GM12864 (cell line): ENCODE measurements around the gene DNAH17.

Source experiments
- DNase-seq: peaks from one replicate; pipeline ENCODE4 v3.0.0-alpha.2; 2011; ENCODE audit warnings: low read depth
- H3K4me3 ChIP-seq: 2 replicates; pipeline ENCODE4 v1.5.1; 2011; ENCODE audit warnings: mild to moderate bottlenecking, low read depth, low read length, control low read depth
- TF ChIP-seq, protein P1 (sequence below): IDR thresholded peaks from 2 replicates; pipeline ENCODE4 v1.5.1; 2011; ENCODE audit warnings: low read depth, mild to moderate bottlenecking, moderate library complexity, low read length, control low read depth, inconsistent platforms; ENCODE audit errors: missing control alignments

DNAH17 gene

DNA sequence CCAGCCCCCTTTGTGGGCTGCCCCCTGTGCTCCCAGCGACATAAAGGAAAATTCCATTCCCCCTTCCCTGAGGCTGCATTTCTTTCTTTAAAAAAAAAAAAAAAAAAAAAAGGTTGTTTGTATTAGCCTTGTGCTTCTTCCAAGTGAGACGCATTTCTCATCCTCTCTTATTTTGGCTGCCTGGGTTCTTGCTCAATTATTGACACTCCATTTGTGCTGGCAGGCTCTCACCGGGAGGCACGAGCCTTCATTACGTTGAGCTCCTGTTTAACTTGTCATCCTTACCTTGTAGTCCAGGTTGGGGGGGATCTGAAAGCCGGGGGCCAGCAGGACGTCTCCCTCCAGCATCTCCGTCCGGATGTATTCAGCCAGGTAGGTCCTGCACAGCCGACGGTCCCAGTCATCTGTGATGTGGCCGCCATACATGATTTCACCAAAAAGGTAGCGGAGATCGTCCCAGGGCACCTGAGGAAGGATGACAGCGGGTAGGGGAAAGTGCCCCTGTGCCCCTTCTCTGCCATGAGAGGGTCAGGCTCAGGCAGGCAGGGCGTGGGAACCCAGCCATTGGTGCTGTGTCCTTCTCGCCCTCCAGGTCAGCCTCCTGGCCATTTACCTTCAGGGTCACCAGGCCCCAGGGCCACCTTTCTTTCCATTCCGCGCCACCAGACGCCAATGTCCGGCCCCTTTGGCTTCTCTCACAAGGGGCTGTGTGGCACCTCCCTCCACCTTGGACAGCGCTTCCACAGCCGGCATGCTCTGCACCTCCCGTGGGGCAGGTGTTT, 148.2 kb downstream of the DNAH17 start:
- DNase-seq, result no peak
- H3K4me3 ChIP-seq, result no peak overlapping the region
- TF ChIP-seq, protein P1, sequence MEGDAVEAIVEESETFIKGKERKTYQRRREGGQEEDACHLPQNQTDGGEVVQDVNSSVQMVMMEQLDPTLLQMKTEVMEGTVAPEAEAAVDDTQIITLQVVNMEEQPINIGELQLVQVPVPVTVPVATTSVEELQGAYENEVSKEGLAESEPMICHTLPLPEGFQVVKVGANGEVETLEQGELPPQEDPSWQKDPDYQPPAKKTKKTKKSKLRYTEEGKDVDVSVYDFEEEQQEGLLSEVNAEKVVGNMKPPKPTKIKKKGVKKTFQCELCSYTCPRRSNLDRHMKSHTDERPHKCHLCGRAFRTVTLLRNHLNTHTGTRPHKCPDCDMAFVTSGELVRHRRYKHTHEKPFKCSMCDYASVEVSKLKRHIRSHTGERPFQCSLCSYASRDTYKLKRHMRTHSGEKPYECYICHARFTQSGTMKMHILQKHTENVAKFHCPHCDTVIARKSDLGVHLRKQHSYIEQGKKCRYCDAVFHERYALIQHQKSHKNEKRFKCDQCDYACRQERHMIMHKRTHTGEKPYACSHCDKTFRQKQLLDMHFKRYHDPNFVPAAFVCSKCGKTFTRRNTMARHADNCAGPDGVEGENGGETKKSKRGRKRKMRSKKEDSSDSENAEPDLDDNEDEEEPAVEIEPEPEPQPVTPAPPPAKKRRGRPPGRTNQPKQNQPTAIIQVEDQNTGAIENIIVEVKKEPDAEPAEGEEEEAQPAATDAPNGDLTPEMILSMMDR, result no peak

DNA sequence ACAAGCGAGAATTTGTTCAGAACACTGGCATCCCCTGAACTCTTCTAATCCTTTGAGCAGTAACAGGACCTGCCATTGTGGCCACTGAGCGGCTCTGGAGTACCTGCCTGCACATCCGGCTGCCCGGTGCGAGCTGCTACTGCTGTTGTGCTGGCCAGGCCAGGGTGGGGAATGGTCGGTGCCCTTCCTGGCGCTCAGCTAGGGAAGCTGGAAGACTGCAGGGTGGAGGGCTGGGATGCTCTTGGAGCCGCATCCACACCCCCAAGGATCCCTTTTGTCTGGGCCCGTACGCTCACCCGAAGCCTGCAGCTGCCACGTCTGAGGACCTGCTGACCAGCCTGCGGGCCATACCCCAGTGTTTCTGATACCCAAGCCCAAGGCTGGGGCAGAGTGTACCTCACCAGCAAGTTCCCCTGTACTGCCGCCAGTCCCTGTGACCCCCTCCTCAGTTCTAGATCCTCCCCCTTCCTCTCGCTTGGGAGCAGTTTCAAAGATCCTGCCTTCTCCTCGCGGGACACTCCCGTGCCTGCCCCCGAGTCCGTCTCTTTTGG, 149.1 kb downstream of the DNAH17 start:
- DNase-seq, result no peak
- H3K4me3 ChIP-seq, result no peak overlapping the region
- TF ChIP-seq, protein P1, result no peak

DNA sequence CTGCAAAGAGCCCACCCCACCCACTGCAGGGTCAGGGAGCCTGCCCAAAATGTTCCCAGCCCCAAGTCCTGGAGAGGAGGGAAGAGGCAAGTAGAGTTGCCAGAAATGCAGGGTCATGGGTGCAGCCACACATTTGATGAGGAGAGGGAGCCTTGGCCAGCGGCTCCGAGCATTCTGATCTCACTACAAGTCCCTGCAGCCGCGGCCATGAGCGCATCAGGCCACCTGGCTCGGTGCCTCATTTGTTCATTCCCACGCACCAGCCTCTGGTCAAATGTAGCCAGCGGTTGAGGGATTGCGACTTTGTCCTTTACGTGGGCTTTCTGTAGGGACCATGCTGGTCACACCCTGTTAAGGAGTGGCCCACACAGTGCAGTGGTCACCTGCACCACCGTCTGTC, 150.1 kb downstream of the DNAH17 start:
- no peak for DNase-seq
- H3K4me3 ChIP-seq, result no peak overlapping the region
- TF ChIP-seq, protein P1, result no peak

DNA sequence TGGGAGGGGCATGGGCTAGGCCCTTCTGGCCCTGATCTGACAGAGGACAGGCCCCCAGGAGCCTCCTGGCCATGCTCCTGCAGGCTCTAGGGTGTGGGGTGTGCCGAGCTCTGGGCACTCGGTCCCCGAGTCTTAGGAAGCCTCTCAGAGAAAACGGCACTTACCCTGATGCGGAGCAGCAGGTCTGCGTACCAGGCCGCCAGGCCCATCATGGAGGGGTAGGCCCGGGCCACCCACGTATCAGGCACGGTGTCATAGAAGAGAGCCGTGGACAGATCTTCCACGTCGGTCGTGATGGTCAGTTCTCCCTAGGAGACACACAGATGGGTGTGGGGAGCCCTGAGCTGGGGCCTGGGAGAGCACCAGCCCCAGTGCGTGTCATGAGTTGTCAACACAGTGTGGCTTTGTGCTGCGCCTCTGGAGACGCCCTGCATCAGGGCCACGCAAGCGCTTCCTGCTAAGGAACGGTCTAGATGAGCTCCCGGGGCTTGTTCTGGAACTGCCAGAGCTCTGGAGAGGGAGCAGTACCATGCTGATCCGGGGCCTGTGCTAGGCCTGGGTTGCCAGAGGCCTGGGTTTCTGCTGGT, 150.8 kb downstream of the DNAH17 start:
- H3K4me3 ChIP-seq, result no peak overlapping the region
- no peak for DNase-seq
- TF ChIP-seq, protein P1, result no peak

DNA sequence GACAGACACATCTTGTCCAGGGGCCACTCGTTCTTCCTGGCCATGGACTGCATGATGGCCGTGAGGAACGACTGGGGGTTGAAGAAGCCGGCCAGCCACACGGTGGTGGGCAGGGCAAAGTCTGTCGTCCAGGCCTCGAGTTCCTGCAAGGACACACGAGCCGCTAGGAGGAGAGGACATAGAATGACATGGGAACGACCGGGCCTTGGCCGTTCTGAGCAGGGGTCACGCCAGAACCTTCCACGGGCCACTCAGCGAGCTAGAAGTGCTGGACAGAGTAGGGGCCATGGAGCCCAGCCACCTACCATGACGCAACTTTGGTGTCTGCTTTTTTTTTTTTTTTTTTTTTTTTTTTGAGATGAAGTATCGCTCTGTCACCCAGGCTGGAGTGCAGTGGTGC, 151.8 kb downstream of the DNAH17 start:
- DNase-seq, result no peak
- TF ChIP-seq, protein P1, result no peak
- no peak overlapping the region for H3K4me3 ChIP-seq

DNA sequence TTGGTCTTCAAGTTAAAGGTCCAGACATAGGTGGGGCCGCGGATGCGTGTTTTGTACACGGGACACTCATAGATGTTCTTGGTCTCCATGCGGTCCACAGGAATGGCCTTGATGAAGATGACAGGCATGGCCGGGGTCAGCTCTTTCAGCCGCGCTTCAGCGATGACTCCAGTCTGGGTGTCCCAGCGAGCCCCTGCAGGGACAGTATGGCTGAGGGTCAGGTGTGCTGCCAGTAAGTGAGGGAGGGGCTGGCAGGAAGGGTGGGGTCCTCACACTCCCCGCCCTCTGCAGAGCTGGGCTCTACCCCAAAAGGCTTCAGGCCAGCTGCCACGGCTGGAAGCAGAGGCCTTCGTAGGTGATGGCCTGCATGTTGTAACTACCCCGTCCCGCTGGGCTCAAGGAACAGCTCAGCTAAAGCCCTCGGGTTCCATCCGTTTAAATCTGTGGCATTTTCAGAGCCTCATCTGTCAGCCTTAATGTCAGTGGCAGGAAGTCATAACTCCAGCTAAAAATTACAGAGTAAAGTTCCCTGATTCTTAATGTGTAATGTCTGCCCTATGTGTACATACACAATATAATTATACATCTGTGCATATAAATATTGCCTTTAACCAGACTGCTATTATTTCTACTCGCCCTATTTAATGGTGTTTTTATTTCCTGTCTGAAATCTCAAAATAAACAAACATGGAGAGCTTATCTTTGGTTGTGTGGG, 153.1 kb downstream of the DNAH17 start:
- H3K4me3 ChIP-seq, result no peak overlapping the region
- no peak for DNase-seq
- TF ChIP-seq, protein P1, result no peak
